Skeletal muscle cell (primary cell): ENCODE measurements around the gene MCRIP1.
"Not testable (repeated sequence)": the region's sequence is repeated elsewhere in the genome, so short reads cannot be mapped to it uniquely, and the experiment has no call there.

Experiments
- DNase-seq: peaks from one replicate; pipeline ENCODE4 v3.0.0-alpha.2; 2010; ENCODE audit warnings: low read depth
- H3K4me3 ChIP-seq: 2 replicates; pipeline ENCODE4 v1.5.1; 2011; ENCODE audit warnings: low read depth, mild to moderate bottlenecking, control low read depth, low read length, moderate library complexity

Gene MCRIP1

GRCh38 chr17:81842725-81843504, 9.8 kb upstream of the MCRIP1 start:
- no peak for DNase-seq
- no peak overlapping the region for H3K4me3 ChIP-seq

- no peak overlapping the region for H3K4me3 ChIP-seq
Observed at GRCh38 chr17:81842378-81842724, 9.3 kb upstream of the MCRIP1 start.

GRCh38 chr17:81841866-81842265, 8.8 kb upstream of the MCRIP1 start:
- DNase-seq: no peak
- no peak overlapping the region for H3K4me3 ChIP-seq

More at GRCh38 chr17:81842378-81842724, 9.3 kb upstream of the MCRIP1 start:
- no peak for DNase-seq

- no peak overlapping the region for H3K4me3 ChIP-seq
- no peak for DNase-seq
Observed at GRCh38 chr17:81840826-81841778, 8.0 kb upstream of the MCRIP1 start.

- not testable (repeated sequence) for DNase-seq, H3K4me3 ChIP-seq
Observed at GRCh38 chr17:81840059-81840458, 7.0 kb upstream of the MCRIP1 start.

- no peak overlapping the region for H3K4me3 ChIP-seq
- DNase-seq: no peak
Observed at GRCh38 chr17:81839301-81839700, 6.2 kb upstream of the MCRIP1 start.

- no peak for DNase-seq
- H3K4me3 ChIP-seq: no peak overlapping the region
Observed at GRCh38 chr17:81838753-81839255, 5.7 kb upstream of the MCRIP1 start.

- no peak for DNase-seq
- no peak overlapping the region for H3K4me3 ChIP-seq
Observed at GRCh38 chr17:81837641-81838040, 4.5 kb upstream of the MCRIP1 start.

GRCh38 chr17:81834831-81835267, 1.8 kb upstream of the MCRIP1 start, which contains the start of gene PPP1R27:
TSS of gene PPP1R27 (minus strand) at chr17:81835050. CDS start at chr17:81834953, 97 bp downstream.
- no peak for DNase-seq
- H3K4me3 ChIP-seq: peak within 1 kb of the TSS; percentile 74

GRCh38 chr17:81833921-81834830, 1.1 kb upstream of the MCRIP1 start:
- DNase-seq: no peak
- peak overlapping the region; percentile 74 for H3K4me3 ChIP-seq

GRCh38 chr17:81832608-81833159, 407 bp downstream of the MCRIP1 start:
- H3K4me3 ChIP-seq: peak overlapping the region; percentile 74
- no peak for DNase-seq

- DNase-seq: no peak
- H3K4me3 ChIP-seq: peak overlapping the region; percentile 74
Observed at GRCh38 chr17:81831957-81832607, 1.0 kb downstream of the MCRIP1 start.

GRCh38 chr17:81831563-81831956, 1.5 kb downstream of the MCRIP1 start:
- H3K4me3 ChIP-seq: peak overlapping the region; percentile 74
- no peak for DNase-seq

GRCh38 chr17:81829858-81830257, 3.2 kb downstream of the MCRIP1 start:
- H3K4me3 ChIP-seq: no peak overlapping the region
- no peak for DNase-seq

- no peak for DNase-seq
- no peak overlapping the region for H3K4me3 ChIP-seq
Observed at GRCh38 chr17:81828656-81829055, 4.4 kb downstream of the MCRIP1 start.

- no peak for DNase-seq
- H3K4me3 ChIP-seq: no peak overlapping the region
Observed at GRCh38 chr17:81825841-81826466, 7.1 kb downstream of the MCRIP1 start.

- H3K4me3 ChIP-seq: no peak overlapping the region
- DNase-seq: no peak
Observed at GRCh38 chr17:81824595-81824994, 8.5 kb downstream of the MCRIP1 start.
